ENCODE data around the gene KRT27. TPM values are rescaled to one million over a fixed set of nuclear protein-coding genes. Genes with fewer than 3 reads are reported as not detected.

KRT27 gene
- total RNA-seq, 2 experiments from 2014 or later = not detected

DNA sequence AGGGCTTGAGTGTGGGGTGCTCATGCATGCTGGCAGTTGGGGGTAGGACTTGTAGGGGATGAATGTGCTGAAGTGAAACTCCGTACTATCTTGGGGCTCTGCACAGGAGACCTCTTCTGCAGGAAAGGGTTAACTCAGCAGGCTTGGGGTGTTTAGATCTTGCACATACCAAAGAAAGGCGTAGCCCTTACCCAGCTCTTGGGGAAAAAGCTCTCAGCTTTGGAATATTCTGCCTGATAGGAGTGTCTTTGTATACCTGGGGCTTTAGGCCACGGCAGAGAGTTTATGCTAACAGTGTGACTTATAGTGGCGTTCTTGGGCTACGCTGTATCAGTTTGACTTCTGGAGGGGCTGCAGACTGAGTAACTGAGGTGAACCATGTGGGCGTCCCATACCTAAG lies 48.3 kb downstream of the KRT27 start:
- TF ChIP-seq, protein P1, sequence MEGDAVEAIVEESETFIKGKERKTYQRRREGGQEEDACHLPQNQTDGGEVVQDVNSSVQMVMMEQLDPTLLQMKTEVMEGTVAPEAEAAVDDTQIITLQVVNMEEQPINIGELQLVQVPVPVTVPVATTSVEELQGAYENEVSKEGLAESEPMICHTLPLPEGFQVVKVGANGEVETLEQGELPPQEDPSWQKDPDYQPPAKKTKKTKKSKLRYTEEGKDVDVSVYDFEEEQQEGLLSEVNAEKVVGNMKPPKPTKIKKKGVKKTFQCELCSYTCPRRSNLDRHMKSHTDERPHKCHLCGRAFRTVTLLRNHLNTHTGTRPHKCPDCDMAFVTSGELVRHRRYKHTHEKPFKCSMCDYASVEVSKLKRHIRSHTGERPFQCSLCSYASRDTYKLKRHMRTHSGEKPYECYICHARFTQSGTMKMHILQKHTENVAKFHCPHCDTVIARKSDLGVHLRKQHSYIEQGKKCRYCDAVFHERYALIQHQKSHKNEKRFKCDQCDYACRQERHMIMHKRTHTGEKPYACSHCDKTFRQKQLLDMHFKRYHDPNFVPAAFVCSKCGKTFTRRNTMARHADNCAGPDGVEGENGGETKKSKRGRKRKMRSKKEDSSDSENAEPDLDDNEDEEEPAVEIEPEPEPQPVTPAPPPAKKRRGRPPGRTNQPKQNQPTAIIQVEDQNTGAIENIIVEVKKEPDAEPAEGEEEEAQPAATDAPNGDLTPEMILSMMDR (IDR thresholded peaks at IDR 0.05) = no peak
- no peaks in the 10 kb centered on the region for H3K4me1 Mint-ChIP-seq (ENCODE audit: low read depth)
- Histone ChIP-seq H3K27me3 (ENCODE audit: control insufficient read depth in 1 of 2, insufficient read depth in 2 of 2, low read length in 2 of 2) (peaks cover 8 to 21% of the 10 kb centered on the region in 2 experiments), H3K27ac (ENCODE audit: low read depth in 1 of 2, low read length in 2 of 2) (no peak overlapping the region), H3K36me3 (ENCODE audit: insufficient read depth, low read length) (no peaks in the 10 kb centered on the region), H3K9me3 (ENCODE audit: control insufficient read depth in 1 of 2, insufficient read depth in 1 of 2, low read length in 2 of 2) (no peaks in the 10 kb centered on the region), H3K4me3 (ENCODE audit: low read length) (no peak overlapping the region), H3K4me1 (ENCODE audit: insufficient read depth, low read length) (no peaks in the 10 kb centered on the region)
- H3K27me3 Mint-ChIP-seq = peaks cover 62% of the 10 kb centered on the region
- no peak overlapping the region for H3K4me3 Mint-ChIP-seq
- ATAC-seq (ENCODE audit: poor library complexity) = no peak
- H3K27ac Mint-ChIP-seq = no peak overlapping the region
- intact Hi-C loops (cut with DNase I, micrococcal nuclease) = no loop called here
- ChIA-PET CTCF (no interaction called here), POLR2A (no interaction called here)
- H3K36me3 Mint-ChIP-seq (ENCODE audit: low read depth) = no peaks in the 10 kb centered on the region
- no peak for DNase-seq
- H3K9me3 Mint-ChIP-seq = no peaks in the 10 kb centered on the region

DNA sequence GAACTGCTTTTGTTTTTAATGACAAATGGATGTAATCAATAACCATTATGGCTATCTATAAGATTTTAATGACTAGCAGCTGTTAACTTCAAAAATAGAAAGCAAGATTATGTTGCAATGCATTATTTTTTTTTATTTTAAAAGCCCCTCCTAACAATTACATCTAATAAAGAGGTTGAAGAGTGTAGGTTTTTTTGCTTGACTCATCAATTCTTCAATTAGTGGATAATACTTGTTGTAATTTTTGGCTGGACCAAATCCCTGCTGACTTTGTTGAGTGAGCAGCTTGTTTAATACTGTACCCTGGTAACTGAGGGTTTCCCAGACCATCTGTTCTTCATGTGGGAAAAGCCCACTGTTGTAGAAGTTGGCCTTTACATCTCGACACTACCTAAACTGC lies 51.4 kb downstream of the KRT27 start:
- no peaks in the 10 kb centered on the region for H3K9me3 Mint-ChIP-seq
- Histone ChIP-seq H3K9me3 (ENCODE audit: control insufficient read depth in 1 of 2, insufficient read depth in 1 of 2, low read length in 2 of 2) (no peaks in the 10 kb centered on the region), H3K27me3 (ENCODE audit: control insufficient read depth in 1 of 2, insufficient read depth in 2 of 2, low read length in 2 of 2) (peaks cover 3 to 21% of the 10 kb centered on the region in 2 experiments), H3K4me1 (ENCODE audit: insufficient read depth, low read length) (no peaks in the 10 kb centered on the region), H3K4me3 (ENCODE audit: low read length) (no peak overlapping the region), H3K36me3 (ENCODE audit: insufficient read depth, low read length) (no peaks in the 10 kb centered on the region), H3K27ac (ENCODE audit: low read depth in 1 of 2, low read length in 2 of 2) (no peak overlapping the region)
- ChIA-PET POLR2A (interaction anchor here (1.3 kb wide), 1 partner anchor 179 kb away, joined by 3 read pairs; no protein-coding TSS in a partner anchor), CTCF (interaction anchor here (1.0 to 1.3 kb wide), 2 partner anchors 116 to 932 kb away, joined by 3 read pairs; no protein-coding TSS in a partner anchor)
- intact Hi-C loops (cut with DNase I, micrococcal nuclease) = no loop called here
- no peak overlapping the region for H3K27ac Mint-ChIP-seq
- no peak overlapping the region for H3K4me3 Mint-ChIP-seq
- H3K36me3 Mint-ChIP-seq (ENCODE audit: low read depth) = no peaks in the 10 kb centered on the region
- peaks cover 55% of the 10 kb centered on the region for H3K27me3 Mint-ChIP-seq
- ATAC-seq (ENCODE audit: poor library complexity) (no peak), DNase-seq (no peak)
- no peaks in the 10 kb centered on the region for H3K4me1 Mint-ChIP-seq (ENCODE audit: low read depth)
- TF ChIP-seq, protein P1 (IDR thresholded peaks at IDR 0.05) = no peak

DNA sequence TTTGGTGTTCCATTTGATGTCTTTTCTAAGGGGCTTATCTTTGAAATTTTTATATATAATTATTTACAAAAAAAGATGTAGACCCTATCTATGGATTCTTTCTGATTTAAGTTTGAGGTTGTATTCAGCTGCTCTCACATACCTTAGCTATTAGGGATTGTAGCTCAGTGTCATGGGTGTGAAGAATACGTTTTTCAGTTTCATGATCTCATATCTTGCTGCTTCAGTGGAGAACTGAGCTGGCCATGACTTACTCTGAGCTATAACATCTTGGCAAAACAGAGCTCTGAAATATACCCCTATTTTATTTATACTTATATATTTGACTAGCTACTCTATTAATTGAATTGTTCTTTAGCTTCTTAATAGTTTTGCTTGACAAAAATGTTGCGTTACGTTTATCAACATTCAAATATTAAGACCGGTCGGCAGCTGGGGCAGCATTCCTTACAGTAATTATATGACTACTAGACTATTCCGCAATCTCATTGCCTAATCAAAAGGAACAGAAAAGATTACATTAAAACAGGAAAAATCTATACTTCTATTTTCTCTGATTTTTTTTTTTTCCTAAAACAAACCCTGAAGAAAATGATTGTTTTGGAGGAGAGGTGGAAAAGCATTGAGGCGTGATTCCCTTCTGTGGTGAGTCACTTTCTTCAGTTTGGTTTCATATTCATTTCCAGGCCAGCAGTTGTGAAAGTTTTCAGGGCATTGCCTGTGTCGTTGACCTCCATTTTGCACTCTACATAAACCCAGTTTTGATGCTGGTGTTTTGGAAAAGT lies 54.7 kb downstream of the KRT27 start:
- no peak overlapping the region for H3K27ac ChIP-seq (ENCODE audit: low read depth in 1 of 2, low read length in 2 of 2)
- Mint-ChIP-seq H3K4me1 (ENCODE audit: low read depth) (no peaks in the 10 kb centered on the region), H3K36me3 (ENCODE audit: low read depth) (no peaks in the 10 kb centered on the region), H3K9me3 (no peaks in the 10 kb centered on the region), H3K27me3 (peaks cover 43% of the 10 kb centered on the region), H3K27ac (no peak overlapping the region), H3K4me3 (no peak overlapping the region)
- ATAC-seq (ENCODE audit: poor library complexity) (no peak), DNase-seq (no peak)
- H3K4me3 ChIP-seq (ENCODE audit: low read length) = no peak overlapping the region
- ChIA-PET CTCF (no interaction called here), POLR2A (no interaction called here)
- H3K4me1 ChIP-seq (ENCODE audit: insufficient read depth, low read length) = no peaks in the 10 kb centered on the region
- peaks cover 0 to 28% of the 10 kb centered on the region in 2 experiments for H3K27me3 ChIP-seq (ENCODE audit: control insufficient read depth in 1 of 2, insufficient read depth in 2 of 2, low read length in 2 of 2)
- TF ChIP-seq, protein P1 (IDR thresholded peaks at IDR 0.05) = no peak
- no peaks in the 10 kb centered on the region for H3K9me3 ChIP-seq (ENCODE audit: control insufficient read depth in 1 of 2, insufficient read depth in 1 of 2, low read length in 2 of 2)
- intact Hi-C loops (cut with DNase I, micrococcal nuclease) = loop anchor here (1.0 to 10.0 kb wide), 4 partner anchors 107 to 370 kb away; partner anchors contain the start of gene CCR7 (in 1 of the 2)
- no peaks in the 10 kb centered on the region for H3K36me3 ChIP-seq (ENCODE audit: insufficient read depth, low read length)

Data from CD4-positive, alpha-beta T cell (primary cell).